CD4-positive, alpha-beta memory T cell (primary cell): ENCODE results near the gene DHRS12. TPM values are rescaled to one million over a fixed set of nuclear protein-coding genes. Genes with fewer than 3 reads are reported as not detected.

Experiments
- CTCF ChIA-PET: fragments of 350-600 bp; sonication (Branson Sonifier 250); formaldehyde crosslinking; loops from one replicate; lab custom pipeline; 2021; ENCODE audit warnings: inconsistent platforms; ENCODE audit not compliant: partially characterized antibody; lab: Charles Lee
- POLR2A ChIA-PET: fragments of 350-600 bp; sonication (Branson Sonifier 250); formaldehyde crosslinking; loops from one replicate; lab custom pipeline; 2021; ENCODE audit not compliant: partially characterized antibody; lab: Charles Lee
- DNase-seq, 5 donors: peaks; one replicate each; pipeline versions ENCODE4 v3.0.0 to v3.0.0-alpha.2; 2020 to 2022; ENCODE audit warnings: mixed read lengths in 1 of 5
- H3K27ac ChIP-seq: one replicate; pipeline ENCODE4 v1.7.0; 2013; ENCODE audit warnings: low read depth, low read length
- H3K27me3 ChIP-seq: 2 replicates; pipeline ENCODE4 v1.7.0; 2013; ENCODE audit warnings: mild to moderate bottlenecking, low read length, moderate library complexity; ENCODE audit not compliant: insufficient read depth
- H3K36me3 ChIP-seq: 2 replicates; pipeline ENCODE4 v1.7.0; 2013; ENCODE audit warnings: mild to moderate bottlenecking, low read length, moderate library complexity; ENCODE audit not compliant: insufficient read depth
- H3K4me1 ChIP-seq: 2 replicates; pipeline ENCODE4 v1.7.0; 2013; ENCODE audit warnings: mild to moderate bottlenecking, low read length, moderate library complexity; ENCODE audit not compliant: insufficient read depth
- H3K4me3 ChIP-seq, 2 donors: one replicate each; pipeline ENCODE4 v1.7.0; 2013; ENCODE audit warnings: low read length in 2 of 2, mild to moderate bottlenecking in 1 of 2
- H3K9me3 ChIP-seq, 2 donors: one replicate each; pipeline ENCODE4 v1.7.0; 2013; ENCODE audit warnings: low read length in 2 of 2, control low read depth in 1 of 2; ENCODE audit not compliant: control insufficient read depth in 1 of 2
- H3K27ac Mint-ChIP-seq, 7 donors: one replicate each; pipeline ENCODE4 v1.8.0; 2020 to 2021; ENCODE audit warnings: mixed read lengths in 7 of 7, mild to moderate bottlenecking in 6 of 7, inconsistent platforms in 3 of 7, moderate library complexity in 3 of 7
- H3K27me3 Mint-ChIP-seq, 2 donors: one replicate each; pipeline ENCODE4 v1.8.0; 2020 to 2021; ENCODE audit warnings: mixed read lengths in 2 of 2
- H3K36me3 Mint-ChIP-seq, 2 donors: one replicate each; pipeline ENCODE4 v1.8.0; 2020 to 2021; ENCODE audit warnings: mixed read lengths in 2 of 2, inconsistent platforms in 1 of 2, mild to moderate bottlenecking in 1 of 2
- H3K4me1 Mint-ChIP-seq, 4 donors: one replicate each; pipeline ENCODE4 v1.8.0; 2020 to 2021; ENCODE audit warnings: mixed read lengths in 4 of 4, mild to moderate bottlenecking in 1 of 4
- H3K4me3 Mint-ChIP-seq, 8 donors: one replicate each; pipeline ENCODE4 v1.8.0; 2020 to 2021; ENCODE audit warnings: mixed read lengths in 8 of 8, mild to moderate bottlenecking in 7 of 8, moderate library complexity in 6 of 8, inconsistent platforms in 3 of 8
- H3K9me3 Mint-ChIP-seq, 8 donors: one replicate each; pipeline ENCODE4 v1.8.0; 2020 to 2021; ENCODE audit warnings: mixed read lengths in 8 of 8, mild to moderate bottlenecking in 5 of 8, inconsistent platforms in 3 of 8, moderate library complexity in 1 of 8
- intact Hi-C: fragments of 100-400 bp; cut with micrococcal nuclease; formaldehyde crosslinking; loops from one replicate; pipeline ENCODE4 v1.15.1; 2023
- polyA plus RNA-seq, 2 donors: library from polyadenylated mRNA; unstranded; fragments of 300-500 nt; fragmentation: Illumina TruSeq; gene quantifications; one replicate each; pipeline ENCODE4 v1.2.3, GENCODE V29; 2021
- total RNA-seq, 2 experiments: library from RNA; stranded (reverse); gene quantifications; one replicate each; pipeline ENCODE4 v1.2.3, GENCODE V29; 2021

Gene DHRS12
- total and polyA plus RNA-seq, 4 experiments from 2014 or later, result 23.6 to 38.9 (median 30.7) TPM

DNA sequence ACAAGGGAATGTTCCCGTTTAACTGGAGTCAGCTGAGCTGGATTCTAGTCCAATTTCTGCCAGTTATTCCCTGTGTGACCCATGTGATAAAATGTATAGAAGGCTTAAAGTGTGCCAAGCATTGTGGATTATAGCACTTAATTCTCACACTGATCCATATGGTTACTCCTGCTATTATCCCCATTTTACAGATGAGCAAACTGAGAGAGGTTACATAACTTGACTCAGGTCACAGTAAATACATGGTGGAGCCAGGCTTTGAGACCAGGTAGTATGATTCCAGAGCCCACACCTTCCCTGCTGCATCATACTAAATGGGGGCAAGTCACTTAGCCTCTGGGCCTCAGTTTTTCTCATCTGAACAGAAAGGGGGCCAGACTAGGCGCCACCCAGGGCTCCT, 2.0 kb upstream of the DHRS12 start:
- POLR2A ChIA-PET, result interaction anchor here (1.0 to 14.5 kb wide), 9 partner anchors 8 to 1870 kb away, joined by 3 to 288 read pairs (median 5); partner anchors contain the start of genes INTS6, NEK3 and SPRYD7
- peak overlapping the region; percentile 96 for H3K27ac ChIP-seq
- no peak for DNase-seq
- CTCF ChIA-PET, result interaction anchor here (1.0 to 4.1 kb wide), 6 partner anchors 8 to 26 kb away, joined by 4 to 38 read pairs (median 6); no protein-coding TSS in a partner anchor
- no peaks in the 10 kb centered on the region for H3K27me3 ChIP-seq
- Mint-ChIP-seq H3K36me3 (peaks cover 16 to 37% of the 10 kb centered on the region in 2 donors), H3K27ac (peak overlapping the region; percentile 96 to 99 (median 98)), H3K4me1 (peaks cover 34 to 67% (median 47%) of the 10 kb centered on the region in 4 donors), H3K4me3 (peak overlapping the region in 2 of 8 donors; percentile 92 to 98), H3K27me3 (no peaks in the 10 kb centered on the region), H3K9me3 (peaks cover 0 to 7% (median 0%) of the 10 kb centered on the region in 8 donors)
- no peak overlapping the region for H3K4me3 ChIP-seq
- H3K4me1 ChIP-seq, result peaks cover 47% of the 10 kb centered on the region
- intact Hi-C loops, result loop anchor here (2.0 kb wide), 2 partner anchors 389 to 847 kb away; partner anchors contain the start of gene SUGT1
- peaks cover 7% of the 10 kb centered on the region for H3K36me3 ChIP-seq
- H3K9me3 ChIP-seq, result no peaks in the 10 kb centered on the region

DNA sequence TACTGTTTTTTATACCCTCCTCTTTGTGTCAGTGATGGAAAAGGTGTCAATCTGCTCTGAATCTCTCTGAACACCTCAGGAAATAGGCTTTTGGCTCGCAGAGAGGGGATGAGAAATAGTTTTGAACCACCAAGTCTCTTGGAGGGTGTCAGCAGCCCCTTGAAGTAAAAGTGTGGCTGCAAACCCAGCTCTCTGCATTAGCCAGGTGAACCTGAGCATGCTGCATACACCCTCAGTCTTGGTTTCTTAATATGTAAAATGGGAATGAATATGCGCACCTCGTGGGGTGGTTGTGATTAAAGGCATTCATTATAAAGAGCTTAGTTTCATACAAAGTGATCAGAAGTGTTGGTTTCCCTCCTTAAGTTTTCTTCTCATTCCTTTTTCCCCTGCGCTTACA, 1.4 kb upstream of the DHRS12 start:
- Histone ChIP-seq H3K36me3 (peaks cover 7% of the 10 kb centered on the region), H3K4me1 (peaks cover 45% of the 10 kb centered on the region), H3K4me3 (peak overlapping the region; percentile 76 to 88), H3K27me3 (no peaks in the 10 kb centered on the region), H3K27ac (peak overlapping the region; percentile 96), H3K9me3 (no peaks in the 10 kb centered on the region)
- no peaks in the 10 kb centered on the region for H3K27me3 Mint-ChIP-seq
- ChIA-PET POLR2A (interaction anchor here (0.9 to 14.5 kb wide), 12 partner anchors 9 to 1869 kb away, joined by 3 to 288 read pairs (median 4); partner anchors contain the start of genes INTS6, NEK3 and SPRYD7), CTCF (interaction anchor here (1.0 to 4.1 kb wide), 4 partner anchors 10 to 27 kb away, joined by 5 to 38 read pairs (median 16); no protein-coding TSS in a partner anchor)
- intact Hi-C loops, result loop anchor here (2.0 kb wide), 2 partner anchors 389 to 847 kb away; partner anchors contain the start of gene SUGT1
- H3K9me3 Mint-ChIP-seq, result peaks cover 0 to 7% (median 0%) of the 10 kb centered on the region in 8 donors
- H3K36me3 Mint-ChIP-seq, result peaks cover 16 to 37% of the 10 kb centered on the region in 2 donors
- H3K27ac Mint-ChIP-seq, result peak overlapping the region; percentile 96 to 99 (median 98)
- H3K4me1 Mint-ChIP-seq, result peaks cover 34 to 67% (median 47%) of the 10 kb centered on the region in 4 donors
- H3K4me3 Mint-ChIP-seq, result peak overlapping the region; percentile 91 to 98 (median 95)
- DNase-seq, result no peak

DNA sequence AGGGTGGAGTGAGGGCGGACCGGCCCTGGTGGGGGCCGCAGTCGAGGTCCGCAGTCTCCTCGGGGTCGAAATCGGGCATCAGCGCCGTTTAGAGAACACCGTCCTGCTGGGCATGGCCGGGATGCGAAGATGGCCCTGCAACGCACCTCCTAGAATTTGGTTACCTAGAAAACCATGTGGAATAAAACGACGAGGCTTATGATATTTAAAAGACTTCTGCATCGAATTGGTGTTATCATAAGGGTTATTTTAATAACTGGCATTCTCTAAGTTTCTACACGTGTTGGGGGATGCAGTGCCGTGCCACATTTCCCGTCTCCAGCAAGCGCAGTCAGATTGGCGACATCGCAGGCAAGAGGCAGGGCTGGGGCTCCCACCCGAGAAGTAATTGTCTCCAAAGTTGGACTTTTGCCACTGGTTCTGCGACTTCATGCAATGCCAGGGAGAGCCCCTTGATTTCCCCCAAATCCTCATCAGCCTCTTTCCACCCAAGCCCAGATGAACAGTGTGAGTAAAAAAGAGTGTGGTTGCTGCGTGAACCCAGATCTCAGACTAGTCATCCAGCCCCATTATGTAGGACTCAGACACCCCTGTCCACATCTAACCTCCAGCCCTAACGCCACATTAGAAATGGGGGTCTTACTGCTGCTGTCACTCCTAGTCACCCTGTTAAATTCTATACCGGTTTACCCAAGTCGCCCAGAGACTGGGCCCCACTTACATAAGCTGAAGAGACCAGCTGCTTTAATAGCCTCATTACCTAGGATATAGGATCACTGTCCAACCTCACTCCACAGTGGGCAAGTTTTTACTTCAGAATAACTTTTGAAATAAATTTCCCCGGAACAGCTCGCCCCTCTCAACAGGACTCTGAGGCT, 571 bp upstream of the DHRS12 start:
- POLR2A ChIA-PET, result interaction anchor here (0.9 to 14.5 kb wide), 13 partner anchors 10 to 1868 kb away, joined by 3 to 288 read pairs (median 5); partner anchors contain the start of genes INTS6, NEK3 and SPRYD7
- Mint-ChIP-seq H3K9me3 (peaks cover 0 to 7% (median 0%) of the 10 kb centered on the region in 8 donors), H3K27me3 (no peaks in the 10 kb centered on the region), H3K27ac (peak overlapping the region; percentile 96 to 99 (median 98)), H3K36me3 (peaks cover 12 to 34% of the 10 kb centered on the region in 2 donors), H3K4me3 (peak overlapping the region; percentile 91 to 98 (median 95)), H3K4me1 (peaks cover 34 to 67% (median 48%) of the 10 kb centered on the region in 4 donors)
- H3K9me3 ChIP-seq, result no peaks in the 10 kb centered on the region
- peaks cover 3% of the 10 kb centered on the region for H3K36me3 ChIP-seq
- DNase-seq, result peak in 1 of 5 donors; percentile 74
- CTCF ChIA-PET, result interaction anchor here (1.0 to 4.1 kb wide), 4 partner anchors 10 to 28 kb away, joined by 5 to 38 read pairs (median 16); no protein-coding TSS in a partner anchor
- peaks cover 45% of the 10 kb centered on the region for H3K4me1 ChIP-seq
- H3K27me3 ChIP-seq, result no peaks in the 10 kb centered on the region
- H3K27ac ChIP-seq, result peak overlapping the region; percentile 96
- intact Hi-C loops, result loop anchor here (1.0 to 2.0 kb wide), 4 partner anchors 11 to 848 kb away; partner anchors contain the start of gene SUGT1
- H3K4me3 ChIP-seq, result peak overlapping the region; percentile 76 to 88

DNA sequence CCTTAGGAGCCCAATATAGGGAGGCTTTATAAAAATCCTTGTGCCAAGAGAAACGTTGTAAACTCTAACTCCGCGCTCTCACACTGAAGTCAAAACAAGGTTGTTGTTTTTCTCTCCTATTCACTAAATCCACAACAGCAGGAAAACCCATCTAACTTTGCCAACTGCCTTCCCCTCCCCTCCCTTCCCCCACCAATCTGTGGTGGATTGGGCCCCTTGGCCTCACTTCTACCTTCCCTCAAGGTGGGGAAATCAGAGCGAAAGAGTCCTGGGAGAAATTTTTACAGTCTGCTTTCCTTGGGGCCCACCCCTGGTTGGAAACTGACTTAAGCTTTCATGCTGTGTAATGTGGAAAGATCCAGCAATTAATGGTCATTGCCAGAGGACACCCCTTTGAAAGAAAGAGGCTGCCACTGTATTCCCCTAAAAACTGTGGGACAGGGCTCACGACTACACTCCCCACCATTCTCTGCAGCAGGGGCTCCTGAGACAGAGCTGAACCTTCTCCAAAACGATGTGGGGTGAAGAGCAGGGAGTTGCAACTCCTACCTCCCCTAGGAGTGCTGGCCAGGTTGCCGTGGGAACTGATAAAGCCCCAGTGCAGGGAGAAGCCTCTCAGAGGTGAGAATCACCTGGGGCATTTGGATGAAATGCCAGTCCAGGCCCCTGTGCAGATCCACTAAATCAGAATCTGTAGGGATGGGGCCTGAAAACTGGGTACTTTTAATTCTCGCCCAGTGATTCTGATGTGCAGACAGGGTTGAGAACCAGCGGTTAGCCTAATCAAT, 1.1 kb downstream of the DHRS12 start:
- H3K27me3 Mint-ChIP-seq, result no peaks in the 10 kb centered on the region
- POLR2A ChIA-PET, result interaction anchor here (0.7 to 14.5 kb wide), 15 partner anchors 10 to 359 kb away, joined by 3 to 288 read pairs (median 5); partner anchors contain the start of gene INTS6
- peak overlapping the region; percentile 98 to 100 (median 100) for H3K27ac Mint-ChIP-seq
- H3K36me3 Mint-ChIP-seq, result peaks cover 3 to 33% of the 10 kb centered on the region in 2 donors
- H3K9me3 Mint-ChIP-seq, result peaks cover 0 to 7% (median 0%) of the 10 kb centered on the region in 8 donors
- peaks cover 36 to 62% (median 49%) of the 10 kb centered on the region in 4 donors for H3K4me1 Mint-ChIP-seq
- CTCF ChIA-PET, result interaction anchor here (0.6 to 8.2 kb wide), 9 partner anchors 11 to 353 kb away, joined by 3 to 67 read pairs (median 4); partner anchors contain the start of gene INTS6
- H3K36me3 ChIP-seq, result peaks cover 4% of the 10 kb centered on the region
- no peaks in the 10 kb centered on the region for H3K9me3 ChIP-seq
- peak overlapping the region; percentile 91 to 98 (median 96) for H3K4me3 Mint-ChIP-seq
- H3K27me3 ChIP-seq, result no peaks in the 10 kb centered on the region
- peaks cover 45% of the 10 kb centered on the region for H3K4me1 ChIP-seq
- peak overlapping the region; percentile 96 for H3K27ac ChIP-seq
- peak in 1 of 5 donors; percentile 51 for DNase-seq
- intact Hi-C loops, result loop anchor here (1.0 to 2.0 kb wide), 6 partner anchors 22 to 652 kb away; partner anchors contain the start of genes ALG11, CKAP2 and INTS6
- peak overlapping the region; percentile 70 to 88 for H3K4me3 ChIP-seq

- H3K36me3 ChIP-seq, result peaks cover 4% of the 10 kb centered on the region
- Mint-ChIP-seq H3K4me1 (peaks cover 36 to 59% (median 48%) of the 10 kb centered on the region in 4 donors), H3K36me3 (peaks cover 6 to 31% of the 10 kb centered on the region in 2 donors), H3K27me3 (no peaks in the 10 kb centered on the region), H3K9me3 (peaks cover 0 to 7% (median 0%) of the 10 kb centered on the region in 8 donors), H3K4me3 (peak overlapping the region in 7 of 8 donors; percentile 91 to 98 (median 95)), H3K27ac (peak overlapping the region; percentile 98 to 100 (median 100))
- peak overlapping the region; percentile 96 for H3K27ac ChIP-seq
- intact Hi-C loops, result loop anchor here (2.0 kb wide), 1 partner anchor 37 kb away; no protein-coding TSS in a partner anchor
- H3K27me3 ChIP-seq, result no peaks in the 10 kb centered on the region
- no peak overlapping the region for H3K4me3 ChIP-seq
- POLR2A ChIA-PET, result interaction anchor here (0.6 to 14.5 kb wide), 5 partner anchors 22 to 393 kb away, joined by 3 to 288 read pairs (median 15); partner anchors contain the start of gene INTS6
- H3K4me1 ChIP-seq, result peaks cover 45% of the 10 kb centered on the region
- no peak for DNase-seq
- CTCF ChIA-PET, result interaction anchor here (1.0 to 8.2 kb wide), 8 partner anchors 12 to 380 kb away, joined by 3 to 67 read pairs (median 5); partner anchors contain the start of gene INTS6
- no peaks in the 10 kb centered on the region for H3K9me3 ChIP-seq
Measured at GRCh38 chr13:51801631-51802099, 2.3 kb downstream of the DHRS12 start.
